GM21786 (cell line): Measurements from ENCODE around the gene NIBAN1.
"Not testable (repeated sequence)": the region's sequence is repeated elsewhere in the genome, so short reads cannot be mapped to it uniquely, and the experiment has no call there.

ENCODE experiments used
- ATAC-seq: cut with Tn5 transposase; IDR thresholded peaks from one replicate; pipeline ENCODE4 v1.9.1; 2021; ENCODE audit not compliant: unreplicated experiment

The NIBAN1 gene

GRCh38 chr1:184973272-184974055, 844 bp downstream of the NIBAN1 start:
- peak; percentile 61 for ATAC-seq

- no peak for ATAC-seq
Observed at GRCh38 chr1:184972315-184973055, 1.8 kb downstream of the NIBAN1 start.

GRCh38 chr1:184971522-184972265, 2.6 kb downstream of the NIBAN1 start:
- ATAC-seq = no peak

DNA sequence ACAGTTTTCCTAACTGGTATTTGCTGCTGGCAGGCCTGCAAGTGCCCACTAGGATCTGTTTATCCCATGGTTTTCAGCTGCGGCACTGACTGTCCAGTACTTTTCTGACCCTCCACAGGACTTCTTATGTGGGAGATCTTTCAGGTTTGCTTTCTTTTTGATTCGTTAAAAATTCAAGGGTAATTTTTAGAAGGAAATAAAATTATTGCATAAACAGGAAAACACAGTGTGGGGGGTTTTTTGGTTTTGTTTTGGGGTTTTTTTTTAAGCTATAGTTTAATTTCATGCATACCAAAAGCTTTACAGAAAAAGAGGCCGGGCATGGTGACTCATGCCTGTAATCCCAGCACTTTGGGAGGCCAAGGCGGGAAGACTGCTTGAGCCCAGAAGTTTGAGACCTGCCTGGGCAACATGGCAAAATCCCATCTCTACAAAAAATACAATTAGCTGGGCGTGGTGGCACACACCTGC, 3.6 kb downstream of the NIBAN1 start:
- no peak for ATAC-seq

DNA sequence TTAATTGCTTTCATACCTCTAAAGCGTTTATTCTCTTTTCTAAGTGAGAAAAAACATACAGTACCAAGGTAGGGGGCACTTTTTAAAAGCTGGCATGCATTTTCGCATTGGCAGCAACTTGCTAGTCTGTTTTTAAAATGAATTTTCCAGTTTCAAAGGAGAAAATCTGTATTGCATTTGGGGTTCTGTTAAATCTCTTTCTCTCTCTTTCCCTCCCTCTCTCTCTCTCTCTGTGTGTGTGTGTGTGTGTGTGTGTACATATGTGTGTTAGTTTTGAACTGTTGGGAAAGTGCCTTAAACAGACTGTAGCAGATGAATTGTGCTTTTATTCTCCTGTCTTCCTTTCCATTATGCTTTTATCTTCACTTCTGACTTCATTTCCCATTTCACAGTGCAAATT, 7.3 kb downstream of the NIBAN1 start:
- ATAC-seq = no peak

GRCh38 chr1:184965944-184966860, 8.1 kb downstream of the NIBAN1 start:
- no peak for ATAC-seq

DNA sequence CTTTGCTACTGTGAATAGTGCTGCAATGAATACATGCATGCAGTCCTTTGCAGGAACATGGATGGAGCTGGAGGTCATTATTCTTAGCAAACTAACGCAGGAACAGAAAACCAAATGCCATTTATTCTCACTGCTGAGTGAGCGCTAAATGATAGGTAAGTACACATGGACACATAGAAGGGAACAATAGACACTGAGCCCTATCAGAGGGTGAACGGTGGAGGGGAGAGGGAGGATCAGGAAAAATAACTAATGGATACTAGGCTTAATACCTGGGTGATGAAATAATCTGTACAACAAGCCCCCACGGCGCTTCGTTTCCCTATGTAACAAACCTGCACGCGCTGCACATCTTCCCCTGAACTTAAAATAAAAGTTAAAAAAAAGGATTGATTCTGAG, 8.9 kb downstream of the NIBAN1 start:
- no peak for ATAC-seq

- ATAC-seq = no peak
Observed at GRCh38 chr1:184959626-184960025, 14.7 kb downstream of the NIBAN1 start.

- no peak for ATAC-seq
Observed at GRCh38 chr1:184958554-184959353, 15.6 kb downstream of the NIBAN1 start.

GRCh38 chr1:184957901-184958300, 16.4 kb downstream of the NIBAN1 start:
- ATAC-seq = not testable (repeated sequence)

GRCh38 chr1:184956999-184957700, 17.2 kb downstream of the NIBAN1 start:
- ATAC-seq = no peak

DNA sequence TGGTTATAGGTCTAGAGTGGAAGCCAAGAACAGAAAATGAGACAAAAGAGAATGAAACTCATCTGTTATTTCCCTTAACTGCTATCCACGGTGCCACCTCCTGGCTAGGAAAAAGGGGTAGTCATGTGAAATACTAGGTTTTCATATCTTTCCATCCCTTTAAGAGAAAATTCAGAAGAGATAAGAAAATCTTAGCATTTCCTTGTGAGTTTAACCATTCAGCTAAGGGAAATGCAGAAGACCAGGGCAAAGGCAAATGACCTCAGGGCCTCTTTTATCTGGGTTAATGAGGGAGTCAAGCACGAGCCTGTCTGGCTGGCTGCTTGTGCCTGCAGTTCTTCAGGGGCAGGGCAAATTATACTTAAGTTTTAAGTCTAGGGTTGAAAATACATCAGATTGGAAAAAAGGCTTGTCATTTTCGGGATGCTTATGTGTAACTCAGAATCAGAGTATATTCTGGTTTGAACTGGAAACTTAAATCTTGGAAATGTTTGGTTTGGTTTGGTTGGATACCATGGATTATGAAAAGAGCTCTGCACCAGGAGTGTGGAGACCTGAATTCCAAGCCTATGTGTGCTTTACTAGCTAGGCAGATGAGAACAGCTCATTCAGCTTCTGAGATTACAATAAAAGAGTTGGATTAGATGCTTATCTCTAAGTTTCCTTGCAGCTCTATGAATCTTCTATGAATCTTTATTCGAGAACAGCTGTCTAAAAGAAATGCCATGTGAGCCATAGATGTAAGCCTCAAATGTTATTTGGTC, 19.9 kb downstream of the NIBAN1 start:
- no peak for ATAC-seq

GRCh38 chr1:184953600-184954219, 20.6 kb downstream of the NIBAN1 start:
- no peak for ATAC-seq

DNA sequence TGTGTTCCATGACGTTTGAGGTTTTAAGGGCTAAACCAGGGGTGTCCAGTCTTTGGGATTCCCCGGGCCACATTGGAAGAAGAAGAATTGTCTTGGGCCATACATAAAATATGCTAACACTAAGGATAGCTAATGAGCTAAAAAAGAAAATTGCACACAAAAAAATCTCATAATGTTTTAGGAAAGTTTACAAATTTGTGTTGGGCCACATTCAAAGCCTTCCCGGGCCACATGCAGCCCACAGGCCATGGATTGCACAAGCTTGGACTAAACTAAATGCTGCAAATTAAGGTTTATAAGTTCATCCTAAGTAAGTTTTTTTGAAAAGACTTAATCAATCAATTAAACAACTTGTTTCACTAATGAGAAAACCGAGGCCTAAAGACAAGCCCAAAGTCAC, 21.9 kb downstream of the NIBAN1 start:
- no peak for ATAC-seq

GRCh38 chr1:184951788-184952187, 22.5 kb downstream of the NIBAN1 start:
- no peak for ATAC-seq

- ATAC-seq = no peak
Observed at GRCh38 chr1:184950906-184951305, 23.4 kb downstream of the NIBAN1 start.

- ATAC-seq = no peak
Observed at GRCh38 chr1:184950227-184950626, 24.1 kb downstream of the NIBAN1 start.
